HG03432 (cell line): ENCODE data around the gene JAM3.
"Not testable (repeated sequence)": the region's sequence is repeated elsewhere in the genome, so short reads cannot be mapped to it uniquely, and the experiment has no call there.

Experiments
- ATAC-seq: cut with Tn5 transposase; IDR thresholded peaks from one replicate; pipeline ENCODE4 v1.9.1; 2021; ENCODE audit warnings: mild to moderate bottlenecking, moderate library complexity; ENCODE audit not compliant: unreplicated experiment

The JAM3 gene

DNA sequence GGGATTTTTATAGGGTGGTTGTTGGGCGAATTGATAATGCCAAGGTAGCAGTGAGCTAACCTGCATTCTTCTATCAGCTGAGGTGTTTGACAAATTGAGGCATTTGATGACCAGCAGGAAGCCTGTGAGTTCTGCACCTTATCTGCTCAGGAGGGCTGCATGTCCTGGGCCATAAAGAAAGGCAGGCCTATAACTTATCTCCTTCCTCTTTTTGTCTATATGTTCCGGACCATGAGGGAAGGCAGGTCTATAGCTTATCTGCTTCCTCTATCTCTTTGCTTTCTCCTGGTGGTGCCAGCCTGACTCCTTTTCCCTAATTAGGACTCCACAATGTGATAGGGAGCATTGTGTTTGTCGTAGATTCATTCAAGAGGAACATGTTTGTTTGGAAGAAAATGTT lies 8.6 kb upstream of the JAM3 start:
- ATAC-seq: no peak

GRCh38 chr11:134062265-134063123 lies 6.4 kb upstream of the JAM3 start:
- ATAC-seq: no peak

DNA sequence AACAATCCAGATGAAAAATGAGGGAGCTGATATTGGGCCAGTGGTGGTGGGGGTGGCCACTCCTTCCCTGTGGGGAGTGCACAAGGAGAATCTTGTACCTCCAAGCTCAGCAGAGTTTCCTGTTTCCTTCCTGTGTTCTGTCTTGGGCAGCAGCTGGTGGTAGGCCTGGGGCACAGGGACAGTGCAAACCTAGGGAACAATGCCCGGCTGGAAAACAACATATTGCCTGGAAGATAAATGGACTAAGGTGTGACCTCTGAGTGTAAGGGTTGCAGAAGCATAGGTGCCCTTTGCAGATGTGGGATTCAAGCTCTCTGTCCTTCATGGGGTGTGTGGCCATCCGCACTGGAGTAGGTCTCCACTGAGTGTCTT lies 5.8 kb upstream of the JAM3 start:
- no peak for ATAC-seq

DNA sequence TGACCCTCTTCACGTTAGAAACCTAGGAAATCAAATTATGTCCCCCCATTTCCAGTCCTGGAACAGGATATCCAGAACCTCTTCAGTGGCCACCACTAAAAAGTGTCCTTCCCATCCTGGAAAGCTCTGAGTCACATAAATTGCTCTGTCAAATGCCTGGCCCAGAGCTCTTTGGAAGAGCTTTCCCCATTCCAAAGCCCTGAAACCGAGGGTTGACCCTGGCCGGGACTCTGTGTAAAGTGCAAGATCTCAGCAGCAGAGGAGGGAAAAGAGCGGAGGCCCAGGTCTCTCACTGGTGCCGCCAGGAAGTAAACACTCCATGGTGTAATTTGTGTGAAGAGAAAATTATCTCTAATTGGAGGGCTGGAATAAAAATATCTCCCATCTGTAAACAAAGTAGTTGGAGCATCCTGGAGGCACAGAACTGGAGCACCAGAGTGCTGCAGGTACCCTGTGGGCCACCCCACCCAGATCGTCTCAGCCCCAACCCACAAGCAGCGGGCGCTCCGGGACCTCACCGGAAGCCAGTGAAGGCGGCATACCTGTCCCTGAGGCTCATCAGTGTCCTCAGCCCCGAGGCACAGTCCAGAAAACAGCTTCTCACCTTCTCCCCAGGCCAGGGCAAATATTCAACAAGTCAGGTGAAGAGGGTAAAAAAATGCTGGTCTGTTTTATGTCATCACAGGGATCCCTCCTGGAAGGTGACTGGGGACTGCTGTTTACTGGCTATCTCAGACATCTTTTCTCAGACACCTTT lies 4.7 kb upstream of the JAM3 start:
- no peak for ATAC-seq

- ATAC-seq: no peak
Measured at GRCh38 chr11:134065381-134065780, 3.5 kb upstream of the JAM3 start.

GRCh38 chr11:134066943-134067885 lies 1.7 kb upstream of the JAM3 start:
- no peak for ATAC-seq

DNA sequence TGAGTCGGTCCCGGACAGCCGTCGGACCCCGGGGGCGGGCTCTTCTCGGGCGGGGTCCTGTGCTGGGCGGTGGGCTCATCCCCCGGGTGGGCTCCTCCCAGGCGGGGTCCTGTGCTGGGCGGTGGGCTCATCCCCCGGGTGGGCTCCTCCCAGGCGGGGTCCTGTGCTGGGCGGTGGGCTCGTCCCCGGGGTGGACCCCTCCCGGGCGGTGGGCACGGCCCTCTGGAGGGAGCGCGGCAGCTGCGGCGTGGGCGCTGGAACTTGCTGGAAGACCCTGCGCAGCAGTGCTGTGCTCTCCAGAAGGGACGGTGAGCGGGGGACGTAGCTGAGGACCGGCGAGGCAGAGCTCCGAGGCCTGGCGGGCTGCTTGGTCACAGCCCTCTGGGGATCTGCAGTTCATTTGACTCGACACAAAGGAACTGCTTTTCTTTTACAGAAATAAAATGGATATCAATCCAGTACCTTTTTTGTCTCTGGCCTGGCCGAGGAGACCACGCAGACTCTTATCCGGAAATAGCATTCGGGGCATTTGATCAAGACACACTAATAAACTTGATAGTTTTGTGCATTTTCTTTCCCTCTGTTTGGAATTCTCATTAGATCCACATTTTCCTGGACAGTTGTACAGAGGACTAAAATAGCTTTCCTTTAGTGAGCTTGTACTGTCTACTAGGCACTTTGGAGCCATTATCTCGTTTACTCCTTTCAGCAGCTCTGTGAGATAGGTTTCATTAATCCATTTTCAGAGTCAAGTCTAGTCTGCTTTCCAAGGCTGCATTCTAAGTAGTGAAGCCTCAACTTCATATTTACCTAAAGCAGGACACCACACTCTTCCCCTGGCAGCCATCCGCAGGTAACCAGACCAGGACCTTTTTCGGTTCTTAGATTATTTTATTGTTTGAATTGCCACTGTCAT lies 812 bp downstream of the JAM3 start:
- ATAC-seq: no peak

GRCh38 chr11:134070342-134070845 lies 1.5 kb downstream of the JAM3 start:
- no peak for ATAC-seq

GRCh38 chr11:134071306-134071705 lies 2.4 kb downstream of the JAM3 start:
- no peak for ATAC-seq

DNA sequence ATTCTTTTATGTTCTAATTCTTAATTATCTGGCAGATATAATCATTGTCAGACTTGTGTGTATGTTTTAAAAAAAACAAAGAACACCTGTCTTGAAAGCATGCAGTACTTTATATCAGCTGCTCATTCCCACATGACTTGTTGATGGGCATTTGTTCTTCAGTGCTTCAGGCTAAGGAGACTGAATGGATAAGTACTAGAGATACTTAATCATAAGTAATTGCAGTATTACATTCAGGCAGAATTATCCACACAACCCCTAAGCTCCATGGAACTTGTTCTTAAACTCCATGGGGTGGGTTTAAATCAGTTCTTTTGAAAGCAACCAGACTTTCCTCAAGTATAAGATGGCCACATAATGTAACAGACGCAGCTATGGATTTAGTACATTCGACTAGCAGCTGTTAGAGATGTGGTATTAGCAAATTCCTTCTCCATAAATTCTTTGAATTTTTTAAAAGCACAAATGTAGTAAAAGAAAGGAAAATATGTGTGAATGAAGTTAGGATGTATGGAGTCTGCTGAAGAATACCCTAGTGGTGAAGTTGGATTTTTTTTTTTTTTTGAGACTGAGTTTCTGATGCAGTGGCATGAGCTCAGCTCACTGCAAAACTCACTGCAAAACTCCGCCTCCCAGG lies 3.0 kb downstream of the JAM3 start:
- ATAC-seq: no peak

DNA sequence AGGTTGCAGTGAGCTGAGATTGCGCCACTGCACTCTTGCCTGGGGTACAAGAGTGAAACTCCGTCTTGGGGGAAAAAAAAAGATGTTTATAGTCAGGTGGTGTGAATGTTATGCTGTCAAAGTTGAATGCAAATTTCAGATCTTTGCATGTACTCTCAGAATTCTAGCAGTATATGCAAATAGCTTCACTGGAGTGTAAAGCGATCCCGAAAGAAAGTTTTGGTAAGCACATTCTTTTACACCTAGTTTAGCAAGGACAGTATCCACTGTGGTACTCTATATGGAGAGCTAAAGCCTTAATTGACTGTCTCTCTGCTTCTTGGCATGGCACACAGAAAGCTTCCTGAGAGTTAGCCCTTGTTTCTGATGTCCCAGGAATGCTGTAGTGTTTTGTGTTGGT lies 4.0 kb downstream of the JAM3 start:
- peak; percentile 52 for ATAC-seq

- no peak for ATAC-seq
Measured at GRCh38 chr11:134074346-134074745, 5.5 kb downstream of the JAM3 start.

- ATAC-seq: no peak
Measured at GRCh38 chr11:134074766-134075165, 5.9 kb downstream of the JAM3 start.

- ATAC-seq: no peak
Measured at GRCh38 chr11:134079317-134079716, 10.4 kb downstream of the JAM3 start.

- not testable (repeated sequence) for ATAC-seq
Measured at GRCh38 chr11:134081258-134081657, 12.4 kb downstream of the JAM3 start.

GRCh38 chr11:134082990-134083389 lies 14.1 kb downstream of the JAM3 start:
- ATAC-seq: no peak

- ATAC-seq: no peak
Measured at GRCh38 chr11:134086376-134086775, 17.5 kb downstream of the JAM3 start.

DNA sequence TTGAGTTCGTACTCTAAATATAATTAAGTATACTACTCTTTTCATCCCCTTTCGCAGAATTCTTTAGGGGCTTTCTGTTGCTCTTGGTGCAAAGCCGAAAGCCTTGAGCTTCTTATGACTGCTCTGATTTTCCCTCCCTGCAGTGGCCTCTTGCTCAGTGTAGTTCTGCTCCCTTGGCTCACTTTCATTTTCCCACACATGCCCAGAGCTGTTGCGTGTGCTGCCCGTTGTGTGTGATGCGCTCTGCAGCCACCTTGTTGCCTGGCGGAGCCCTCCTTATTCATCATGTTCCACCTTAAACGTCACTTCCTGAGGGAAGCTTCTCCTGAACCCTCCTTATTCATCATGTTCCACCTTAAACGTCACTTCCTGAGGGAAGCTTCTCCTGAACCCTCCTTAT lies 23.1 kb downstream of the JAM3 start:
- ATAC-seq: not testable (repeated sequence)

- ATAC-seq: no peak
Measured at GRCh38 chr11:134097166-134097565, 28.3 kb downstream of the JAM3 start.
